Suppressor macrophage (primary cell): ENCODE measurements around the gene PRMT2.
"Not testable (repeated sequence)": the region's sequence is repeated elsewhere in the genome, so short reads cannot be mapped to it uniquely, and the experiment has no call there.

Source experiments
- DNase-seq, 4 experiments: peaks; one replicate each; pipeline ENCODE4 v3.0.0-alpha.2; 2020 to 2022

PRMT2 gene

GRCh38 chr21:46674430-46675007, 39.0 kb downstream of the PRMT2 start:
- DNase-seq: no peak

- DNase-seq: no peak
Measured at GRCh38 chr21:46675595-46676280, 40.3 kb downstream of the PRMT2 start.

DNA sequence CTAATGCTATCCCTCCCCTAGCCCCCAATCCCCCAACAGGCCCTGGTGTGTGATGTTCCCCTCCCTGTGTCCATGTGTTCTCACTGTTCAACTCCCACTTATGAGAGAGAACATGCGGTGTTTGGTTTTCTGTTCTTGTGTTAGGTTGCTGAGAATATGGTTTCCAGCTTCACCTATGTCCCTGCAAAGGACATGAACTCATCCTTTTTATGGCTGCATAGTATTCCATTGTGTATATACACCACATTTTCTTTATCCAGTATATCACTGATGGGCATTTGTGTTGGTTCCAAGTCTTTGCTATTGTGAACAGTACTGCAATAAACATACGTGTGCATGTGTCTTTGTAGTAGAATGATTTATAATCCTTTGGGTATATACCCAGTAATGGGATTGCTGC, 41.1 kb downstream of the PRMT2 start:
- DNase-seq: not testable (repeated sequence)

- DNase-seq: not testable (repeated sequence)
Measured at GRCh38 chr21:46681593-46681992, 46.1 kb downstream of the PRMT2 start.

- DNase-seq: not testable (repeated sequence)
Measured at GRCh38 chr21:46698652-46699051, 63.2 kb downstream of the PRMT2 start.

GRCh38 chr21:46699104-46699503, 63.6 kb downstream of the PRMT2 start:
- DNase-seq: not testable (repeated sequence)
